ENCODE data around the gene ADAMTS6.
A peak's percentile ranks its signal among the peaks of the same experiment; 100 is the strongest.

ADAMTS6 gene

DNA sequence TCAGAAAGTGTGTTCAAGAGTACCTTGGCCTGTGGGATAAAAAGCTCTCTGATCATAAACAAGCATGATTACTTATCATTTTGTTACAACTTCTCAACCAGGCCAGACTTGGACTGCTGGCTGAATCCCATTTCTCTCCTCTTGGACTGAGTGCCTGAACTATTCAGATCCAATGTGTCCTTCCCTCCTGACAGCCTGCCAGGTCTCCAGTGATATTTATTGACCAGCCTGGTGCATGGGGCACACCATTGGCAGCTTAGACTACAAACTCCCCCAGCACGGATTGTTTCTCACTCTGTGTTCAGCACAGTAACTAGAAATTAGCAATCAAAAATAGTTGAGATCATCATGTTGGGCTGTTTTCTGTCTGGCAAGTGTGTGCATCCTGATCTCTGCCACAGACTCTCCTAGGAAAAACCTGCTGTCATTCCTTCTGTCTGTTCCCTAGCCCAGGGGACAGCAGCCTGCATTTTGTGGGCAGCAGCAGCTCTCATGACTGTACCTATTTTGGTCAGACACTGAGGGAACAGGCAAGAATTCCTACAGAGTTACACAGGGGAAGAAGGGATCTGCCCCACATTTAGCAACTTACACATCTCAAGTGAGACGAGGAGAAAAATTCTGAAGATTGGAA, 348.1 kb downstream of the ADAMTS6 start:
- no peak for DNase-seq

DNA sequence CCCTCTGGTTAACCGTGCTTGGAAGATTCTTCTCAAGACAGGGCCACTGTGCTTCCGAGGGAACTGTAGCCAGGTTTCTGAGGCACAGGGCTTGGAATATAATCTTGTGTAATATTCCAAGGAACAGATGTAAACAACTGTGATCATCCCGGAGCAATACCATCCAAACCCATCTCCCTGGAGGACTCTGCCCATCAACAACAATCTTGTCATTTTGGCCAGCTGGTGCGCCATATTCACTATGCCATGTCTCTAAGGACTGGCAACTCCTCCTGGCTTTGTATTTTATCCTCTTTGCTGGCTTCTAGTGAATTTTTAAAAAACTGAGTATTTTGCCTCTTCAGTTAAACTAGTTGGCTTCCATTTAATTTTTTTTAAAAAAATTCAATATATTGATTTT, 349.3 kb downstream of the ADAMTS6 start:
- no peak for DNase-seq

DNA sequence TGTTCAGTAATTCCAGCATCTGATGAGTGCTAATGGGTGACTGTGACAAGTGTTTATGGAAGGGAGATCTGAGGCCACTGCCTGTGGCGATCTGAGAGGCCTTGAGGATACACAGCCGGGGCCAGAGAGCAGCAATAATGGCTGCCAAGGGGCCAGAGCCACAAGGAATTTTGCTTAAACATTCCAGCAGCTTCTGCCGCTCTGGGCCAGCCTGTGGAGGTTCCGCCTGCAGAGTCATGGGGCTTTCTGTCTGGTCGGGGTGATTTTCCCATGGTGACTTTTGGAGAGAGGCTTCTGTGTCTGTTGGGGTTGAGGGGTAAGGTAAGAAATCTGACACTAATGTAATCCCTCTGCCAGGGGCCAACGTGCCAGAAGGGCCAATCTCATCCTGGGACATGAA, 353.5 kb downstream of the ADAMTS6 start:
- no peak for DNase-seq

DNA sequence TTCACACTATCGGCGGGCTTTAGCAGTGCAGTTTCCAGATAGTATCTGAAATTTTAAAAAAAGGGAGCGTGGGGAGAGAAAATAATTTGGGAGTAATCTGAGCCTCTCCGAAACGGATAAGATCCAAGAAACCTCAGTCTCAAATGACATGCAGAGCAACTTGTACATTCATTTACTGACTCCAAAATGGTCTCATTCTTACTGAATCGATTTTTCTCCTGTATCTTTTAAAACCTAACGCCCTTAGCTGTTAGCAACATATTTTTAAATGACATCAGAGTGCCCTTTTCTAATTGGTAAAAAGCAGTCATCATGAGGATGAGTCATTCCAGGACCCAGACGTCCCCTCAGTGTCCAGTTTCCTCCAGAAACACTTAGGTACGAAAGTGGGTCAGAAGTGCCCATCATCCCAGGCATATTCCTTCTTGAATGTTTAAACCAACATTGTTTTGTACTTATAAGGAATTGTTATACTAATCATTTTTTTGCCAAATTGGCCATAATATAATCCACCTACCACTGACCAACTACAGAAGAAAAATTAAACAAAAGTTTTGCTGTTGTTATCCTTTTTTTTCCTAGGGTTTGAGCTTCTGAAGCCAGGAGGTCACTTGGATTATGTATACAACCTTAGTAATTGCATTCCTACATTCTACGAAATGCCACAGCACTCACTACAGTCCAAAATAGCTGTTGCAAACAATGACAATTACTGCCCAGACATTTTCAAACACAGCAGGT, 354.4 kb downstream of the ADAMTS6 start:
- DNase-seq: no peak

DNA sequence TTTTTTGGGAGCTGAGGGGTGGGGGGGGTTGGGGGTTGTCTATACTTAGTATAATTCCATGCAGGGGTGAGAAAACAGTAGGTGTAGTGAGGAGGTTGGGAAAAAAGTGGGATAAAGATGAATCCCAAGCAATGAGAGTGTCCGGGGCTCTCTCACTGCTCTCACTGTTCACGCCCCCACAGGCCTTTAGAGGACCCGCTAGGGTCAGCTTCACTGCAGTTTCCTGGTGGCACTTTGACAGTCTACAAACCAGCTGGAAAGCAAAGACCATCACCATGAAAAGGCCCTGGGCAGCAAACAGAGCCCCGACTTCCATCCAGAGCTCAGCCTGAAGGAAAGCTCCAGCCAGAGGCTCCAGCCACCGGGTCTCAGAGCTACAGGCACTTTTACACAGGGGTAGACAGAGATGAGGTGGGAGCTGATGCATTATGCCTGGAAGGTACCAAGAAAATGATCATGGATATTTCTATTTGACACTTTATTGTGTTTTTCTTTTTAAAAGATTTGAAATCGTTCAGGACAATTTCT, 355.1 kb downstream of the ADAMTS6 start:
- DNase-seq: no peak

DNA sequence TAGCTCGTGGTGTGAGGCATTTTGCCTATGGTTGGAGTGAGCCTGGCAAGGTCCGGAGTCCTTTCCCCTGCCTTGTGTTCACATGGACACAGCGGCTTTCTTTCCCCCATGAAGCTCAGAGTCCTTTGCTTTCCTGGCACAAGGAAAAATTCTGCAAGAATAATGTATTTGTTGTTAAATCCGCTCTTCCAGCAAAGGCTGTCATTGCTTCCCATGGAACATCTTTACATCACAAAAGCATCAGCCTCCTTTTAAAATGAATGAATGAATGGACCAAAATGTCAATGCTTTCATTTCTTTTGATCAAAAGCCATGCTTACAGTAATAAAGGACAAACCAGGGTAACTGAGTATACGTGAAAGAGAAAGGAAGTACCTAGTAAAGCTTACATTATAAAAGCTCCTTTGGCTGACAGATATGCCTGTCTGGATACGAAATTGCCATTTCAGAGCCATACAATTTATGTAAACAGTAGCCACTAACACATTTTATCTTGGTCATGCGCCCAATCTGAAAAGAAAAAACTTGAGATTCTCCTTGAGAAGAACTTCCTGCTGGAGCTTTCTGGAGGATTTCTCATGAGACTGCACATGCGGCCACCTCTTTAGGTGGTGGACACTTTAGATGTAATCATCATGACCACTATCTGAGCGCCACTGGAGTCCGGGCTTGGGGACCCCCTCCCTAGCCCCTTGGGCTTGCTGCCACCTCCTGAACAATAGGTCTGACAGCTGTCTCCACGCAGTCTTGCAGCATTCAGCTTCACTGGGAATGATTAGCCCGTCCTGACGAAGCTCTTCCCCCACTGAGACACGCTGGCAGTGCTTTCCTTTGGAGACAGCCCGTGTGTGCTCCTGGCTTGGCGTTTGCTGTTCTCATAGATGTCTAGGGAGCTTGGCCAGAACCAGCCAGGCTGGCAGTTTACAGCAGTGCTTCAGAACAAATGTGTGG, 355.9 kb downstream of the ADAMTS6 start:
- no peak for DNase-seq

DNA sequence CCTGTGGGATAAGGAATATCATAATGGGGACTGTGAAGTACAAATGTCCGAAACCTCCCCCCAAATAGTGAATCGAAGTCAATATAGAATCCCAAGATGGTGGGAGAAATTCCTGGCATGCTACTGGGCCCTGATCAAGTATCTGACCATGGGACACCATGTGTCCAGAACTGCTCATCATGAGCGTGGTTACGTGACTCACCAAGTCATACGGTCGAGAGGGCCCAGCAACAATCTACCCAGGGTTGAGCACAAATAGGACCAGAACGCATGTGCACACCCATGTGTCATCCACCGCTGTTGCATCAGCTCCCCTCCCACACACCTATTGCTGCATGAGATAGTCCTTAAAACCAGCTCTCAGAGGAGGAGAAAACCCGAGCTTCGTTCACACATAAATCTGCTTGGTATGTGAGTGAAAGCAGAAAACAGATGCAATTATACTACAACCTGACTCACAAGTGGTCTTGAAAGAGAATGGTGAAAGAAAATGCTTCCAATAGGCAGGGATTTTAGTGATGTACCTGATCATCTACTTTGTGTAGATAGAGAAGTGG, 359.8 kb downstream of the ADAMTS6 start:
- DNase-seq: no peak

DNA sequence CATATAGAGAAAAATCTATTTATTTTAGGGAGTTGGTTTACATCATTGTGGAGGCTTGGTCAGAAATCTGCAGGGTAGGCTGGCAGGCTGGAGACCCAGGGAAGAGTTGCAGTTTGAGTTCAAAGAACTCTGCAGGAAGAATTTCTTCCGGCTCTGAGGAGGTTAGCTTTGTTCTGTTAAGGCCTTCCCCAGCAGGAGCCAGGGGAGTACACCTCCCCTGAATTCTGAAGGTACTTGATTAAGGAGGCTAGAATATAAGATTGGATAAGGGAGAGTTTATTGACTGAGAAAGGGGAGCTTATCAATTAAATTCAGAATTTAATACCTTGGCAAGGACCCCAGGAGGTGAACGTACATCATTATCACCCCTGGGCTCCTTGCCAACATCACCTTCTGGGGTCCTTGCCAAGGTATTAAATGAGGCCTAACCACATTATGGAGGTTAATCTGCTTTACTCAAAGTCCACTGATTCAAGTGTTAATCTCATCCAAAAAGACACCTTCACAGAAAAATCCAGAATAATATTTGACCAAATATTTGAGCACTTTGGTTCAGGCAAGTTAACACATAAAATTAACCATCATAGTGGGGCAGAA, 361.3 kb downstream of the ADAMTS6 start:
- DNase-seq: no peak

DNA sequence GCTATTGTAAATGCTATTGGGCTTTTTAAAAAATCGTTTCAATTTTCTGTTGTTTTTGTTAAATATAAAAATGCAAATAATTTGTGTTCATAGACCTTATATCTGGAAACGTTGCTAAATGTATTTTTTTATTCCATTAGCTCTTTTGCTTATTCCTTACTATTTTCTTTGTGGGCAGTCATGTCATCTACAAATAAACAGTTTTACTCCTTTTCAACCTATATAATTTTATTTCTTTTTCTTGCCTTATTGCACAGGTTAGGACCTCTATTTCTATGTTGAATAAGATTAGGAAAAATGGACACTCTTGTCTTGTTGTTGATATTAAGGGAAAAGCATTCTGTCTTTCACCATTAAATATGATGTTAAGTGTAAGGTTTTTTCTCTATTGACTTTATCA, 364.2 kb downstream of the ADAMTS6 start:
- DNase-seq: no peak

DNA sequence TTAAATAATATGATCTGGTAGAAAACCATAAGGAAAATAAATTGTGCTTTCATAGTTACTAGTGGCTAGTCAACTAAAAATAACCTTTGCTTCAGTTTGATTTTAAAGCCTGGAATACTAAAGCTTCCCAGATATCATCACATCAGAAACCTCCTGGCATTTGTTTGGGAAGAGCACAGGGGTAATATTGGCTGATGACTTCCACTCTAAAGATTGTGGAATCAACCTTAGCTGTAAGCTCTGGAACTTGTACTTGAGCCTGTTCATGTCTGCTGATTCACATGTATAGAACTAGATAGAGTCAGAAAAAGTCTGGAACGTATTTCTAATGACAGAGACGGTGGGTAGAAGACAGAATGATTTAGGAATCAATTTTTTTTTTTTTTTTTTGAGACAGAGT, 367.9 kb downstream of the ADAMTS6 start:
- no peak for DNase-seq

DNA sequence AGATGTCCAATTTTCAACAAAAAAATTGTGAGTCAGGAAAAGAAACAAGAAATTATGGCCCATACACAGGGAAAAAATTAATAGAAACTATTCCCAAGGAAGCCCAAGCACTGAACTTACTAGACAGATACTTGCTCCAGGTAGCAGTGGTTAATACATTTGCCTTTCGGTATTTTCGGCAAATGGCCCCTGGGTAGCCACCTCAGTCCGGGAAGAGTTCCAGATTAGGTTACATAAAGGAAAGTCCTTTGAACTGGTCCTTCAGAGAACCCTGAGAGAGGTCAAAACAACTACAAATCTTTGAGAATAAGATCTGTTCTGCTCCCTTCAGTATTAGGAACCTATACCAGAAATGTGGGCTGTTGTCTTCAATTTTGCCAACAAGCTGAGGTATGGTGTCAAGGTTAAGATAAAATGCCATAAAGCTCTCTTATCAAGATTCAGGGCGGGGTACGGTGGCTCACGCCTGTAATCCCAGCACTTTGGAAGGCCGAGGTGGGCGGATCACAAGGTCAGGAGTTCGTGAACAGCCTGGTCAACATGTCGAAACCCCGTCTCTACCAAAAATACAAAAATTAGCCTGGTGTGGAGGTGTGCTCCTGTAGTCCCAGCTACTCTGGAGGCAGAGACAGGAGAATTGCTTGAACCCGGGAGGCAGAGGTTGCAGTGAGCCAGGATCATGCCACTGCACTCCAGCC, 369.6 kb downstream of the ADAMTS6 start:
- no peak for DNase-seq

DNA sequence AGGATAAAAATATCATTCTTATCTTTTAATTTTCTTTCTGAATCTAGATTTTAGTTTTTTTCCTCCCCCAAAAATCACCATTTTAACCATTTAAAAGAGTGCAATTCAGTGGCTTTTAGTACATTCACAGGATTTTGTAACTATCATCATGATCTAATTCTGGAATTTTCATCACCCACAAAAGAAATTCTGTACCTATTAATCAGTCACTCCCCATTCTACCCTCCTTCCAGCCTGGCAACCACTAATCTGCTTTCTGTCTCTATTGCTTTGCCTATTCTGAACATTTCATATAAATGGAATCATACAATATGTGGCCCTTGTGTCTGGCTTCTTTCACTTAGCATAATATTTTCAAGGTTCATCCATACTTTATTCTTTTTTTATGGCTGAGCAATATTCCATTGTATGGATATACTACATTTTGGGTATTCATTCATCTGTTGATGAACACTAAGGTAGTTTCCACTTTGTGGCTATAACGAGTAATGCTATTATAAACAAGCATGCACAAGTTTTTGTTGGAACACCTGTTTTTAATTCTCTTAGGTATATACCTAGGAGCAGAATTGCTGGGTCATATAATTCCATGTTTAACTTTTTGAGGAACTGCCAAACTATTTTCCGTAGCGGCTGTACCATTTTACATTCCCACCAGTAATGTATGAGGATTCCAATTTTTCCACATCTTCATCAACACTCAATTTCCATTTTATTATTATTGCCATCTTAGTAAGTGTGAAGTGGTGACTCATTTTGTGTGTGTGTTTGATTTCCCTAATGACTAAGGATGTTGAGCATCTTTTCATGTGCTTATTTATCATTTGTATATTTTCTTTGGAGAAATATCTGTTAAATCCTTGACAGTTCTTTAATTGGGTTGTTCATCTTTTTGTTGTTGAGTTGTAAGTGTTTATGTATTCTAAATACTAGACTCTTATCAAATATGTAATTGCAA, 372.7 kb downstream of the ADAMTS6 start:
- DNase-seq: no peak

DNA sequence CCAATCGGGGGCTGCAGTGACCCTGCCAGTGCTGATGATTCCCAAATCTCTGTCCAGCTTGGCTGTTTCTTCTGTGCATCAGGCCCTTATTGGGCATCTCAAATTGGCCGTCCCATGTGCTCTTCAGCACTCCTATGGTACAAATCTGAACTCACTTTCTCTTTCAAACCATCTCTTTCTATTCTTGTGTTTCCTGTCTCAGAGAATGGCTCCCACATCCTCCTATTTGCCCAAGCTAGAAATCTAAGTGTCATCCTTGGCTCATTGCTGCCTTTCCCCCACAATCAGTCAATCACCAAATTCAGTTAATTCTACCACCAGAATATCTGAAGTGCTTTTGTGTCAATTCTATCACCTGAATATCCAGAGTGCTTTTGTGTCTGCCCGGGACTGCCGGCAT, 376.4 kb downstream of the ADAMTS6 start:
- no peak for DNase-seq

DNA sequence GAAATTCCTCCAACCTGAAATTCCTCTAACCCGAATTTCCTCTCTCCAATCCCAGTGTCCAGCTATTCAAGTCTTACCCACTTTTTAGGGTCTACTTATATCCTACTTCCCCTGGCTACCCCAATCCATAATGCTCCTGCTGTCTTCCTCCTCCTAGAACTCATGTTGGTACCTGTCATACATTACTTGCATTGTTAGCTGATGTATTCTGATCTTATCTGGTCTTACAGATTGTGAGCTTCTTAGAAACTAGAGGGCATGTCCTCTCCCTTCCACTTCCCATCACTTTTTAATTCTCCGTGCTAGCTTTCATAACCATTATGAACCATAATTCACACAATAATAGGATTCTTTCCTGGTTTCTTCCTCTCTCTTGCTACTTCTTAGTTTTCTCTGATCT, 376.9 kb downstream of the ADAMTS6 start:
- DNase-seq: no peak

DNA sequence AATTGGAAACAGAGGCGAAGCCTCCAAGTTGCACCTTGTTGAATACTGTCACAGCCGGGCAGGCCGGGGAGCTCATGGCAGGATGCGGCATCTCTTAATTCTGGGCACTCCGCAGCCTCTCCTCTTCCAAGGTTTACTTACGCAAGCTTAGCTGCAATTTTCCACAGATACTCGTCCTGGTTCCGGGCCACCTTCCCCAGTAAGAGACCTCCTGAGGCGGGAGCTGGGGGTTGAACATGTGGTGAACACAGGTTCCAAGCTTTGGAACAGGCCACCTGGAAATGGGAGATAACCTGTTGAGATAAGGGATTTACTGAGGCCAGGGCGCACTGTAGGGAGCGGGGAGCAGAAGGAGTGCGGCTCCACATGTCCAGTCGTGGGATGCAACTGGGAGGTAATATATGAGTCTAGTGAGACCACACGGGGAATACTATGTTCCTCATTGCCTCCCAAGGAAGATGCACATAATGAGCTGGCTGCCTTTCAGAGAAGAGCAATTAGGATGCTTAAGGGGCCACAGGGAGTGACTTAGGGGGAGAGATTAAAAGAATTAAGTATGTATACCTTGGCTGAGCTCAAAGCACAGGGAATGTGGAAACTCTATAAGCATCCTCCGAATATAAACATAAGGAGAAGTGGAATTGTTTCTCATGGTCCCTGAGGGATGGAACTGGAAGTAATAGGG, 377.8 kb downstream of the ADAMTS6 start:
- DNase-seq: no peak

DNA sequence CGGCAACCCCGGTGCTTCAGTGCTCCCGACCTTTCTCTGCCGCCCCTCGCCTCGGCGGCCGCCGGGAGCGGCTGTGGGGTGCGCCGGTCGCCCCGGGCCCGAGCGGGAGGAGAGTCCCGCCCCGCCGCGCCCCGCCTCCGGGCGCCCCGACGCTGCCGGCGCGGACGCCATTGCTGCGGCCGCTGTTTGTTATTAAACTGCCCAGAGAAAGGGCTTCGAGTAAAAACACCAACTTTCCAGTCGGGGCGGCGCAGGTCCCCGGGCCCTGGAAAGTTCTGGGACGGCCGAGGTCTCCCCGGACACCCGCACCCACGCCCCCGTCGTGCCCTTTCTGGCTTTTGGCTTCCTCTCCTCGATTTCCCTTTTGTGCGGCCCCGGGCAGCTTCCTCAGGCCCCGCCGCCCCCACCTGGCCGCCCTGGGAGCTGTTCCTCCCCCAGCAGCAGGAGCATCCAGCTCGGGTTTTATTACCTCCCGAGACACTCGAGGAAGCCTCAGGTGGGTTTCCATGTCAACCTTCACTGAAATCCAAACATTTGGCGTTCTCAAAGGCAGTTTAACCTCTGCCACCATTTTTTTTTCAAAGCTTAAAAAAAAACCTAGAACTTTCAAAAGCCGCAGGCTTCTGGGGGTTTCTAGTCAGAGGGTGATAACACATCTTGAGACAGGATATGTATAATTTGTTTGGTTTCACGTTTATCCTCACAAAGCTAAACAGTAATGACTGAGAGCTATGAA, 378.6 kb downstream of the ADAMTS6 start:
- peak; percentile 47 for DNase-seq

DNA sequence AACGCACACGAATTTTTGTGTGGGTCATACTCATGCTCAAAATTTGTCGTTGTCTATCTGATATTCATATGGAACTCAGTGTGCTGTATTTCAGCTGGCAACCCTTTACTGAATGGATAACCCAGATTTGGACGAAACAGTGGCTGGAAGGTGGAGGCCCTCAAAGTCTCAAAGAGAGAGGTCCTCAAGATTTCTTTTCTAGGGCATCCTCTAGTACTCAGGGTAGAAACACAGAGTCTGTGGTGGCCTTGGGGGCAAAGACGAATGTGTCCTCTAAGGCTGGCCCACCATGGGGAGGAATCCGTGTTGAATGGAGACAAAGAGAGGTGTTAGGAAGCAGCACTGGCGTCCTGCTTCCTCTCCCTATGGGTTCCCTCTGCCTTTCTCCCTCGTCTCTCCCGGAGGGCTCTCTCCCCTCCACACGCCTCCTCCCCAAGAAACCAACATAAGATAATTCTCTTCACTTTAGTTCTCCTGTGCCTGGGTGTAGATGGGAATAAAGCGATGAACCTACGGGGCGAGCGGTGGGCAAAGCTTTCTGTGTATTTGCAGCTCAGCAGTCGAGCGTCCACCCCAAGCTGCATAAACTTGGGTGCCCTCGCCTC, 379.2 kb downstream of the ADAMTS6 start:
- DNase-seq: no peak

DNA sequence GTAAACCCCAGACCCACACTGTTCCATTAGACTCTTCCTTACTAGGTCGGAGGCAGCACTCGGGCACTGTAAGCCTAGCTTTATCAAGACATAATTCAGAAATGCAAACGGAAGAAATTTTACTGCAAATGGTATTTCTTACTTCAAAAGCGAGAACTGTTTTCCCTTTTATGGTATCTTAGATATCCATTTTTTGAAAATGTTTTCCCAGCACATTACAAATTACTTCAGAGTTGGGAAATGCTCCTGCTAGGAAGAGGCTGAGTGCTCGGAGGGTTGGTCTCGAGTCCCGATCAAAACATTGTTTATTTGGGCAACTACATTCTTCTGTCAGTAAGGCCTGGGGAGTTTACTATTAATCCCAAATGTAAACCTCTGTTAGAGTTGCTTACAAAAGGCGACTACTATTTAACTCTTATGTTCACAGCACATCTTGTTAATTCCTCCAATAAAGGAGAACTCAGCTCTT, 380.1 kb downstream of the ADAMTS6 start:
- no peak for DNase-seq

Measured in NCI-H510A (cell line).